HG03159 (cell line): ENCODE data around the gene LRRC31.

Experiments
- ATAC-seq: cut with Tn5 transposase; IDR thresholded peaks from one replicate; pipeline ENCODE4 v1.9.1; 2021; ENCODE audit warnings: mild to moderate bottlenecking, moderate library complexity; ENCODE audit not compliant: unreplicated experiment

The LRRC31 gene

DNA sequence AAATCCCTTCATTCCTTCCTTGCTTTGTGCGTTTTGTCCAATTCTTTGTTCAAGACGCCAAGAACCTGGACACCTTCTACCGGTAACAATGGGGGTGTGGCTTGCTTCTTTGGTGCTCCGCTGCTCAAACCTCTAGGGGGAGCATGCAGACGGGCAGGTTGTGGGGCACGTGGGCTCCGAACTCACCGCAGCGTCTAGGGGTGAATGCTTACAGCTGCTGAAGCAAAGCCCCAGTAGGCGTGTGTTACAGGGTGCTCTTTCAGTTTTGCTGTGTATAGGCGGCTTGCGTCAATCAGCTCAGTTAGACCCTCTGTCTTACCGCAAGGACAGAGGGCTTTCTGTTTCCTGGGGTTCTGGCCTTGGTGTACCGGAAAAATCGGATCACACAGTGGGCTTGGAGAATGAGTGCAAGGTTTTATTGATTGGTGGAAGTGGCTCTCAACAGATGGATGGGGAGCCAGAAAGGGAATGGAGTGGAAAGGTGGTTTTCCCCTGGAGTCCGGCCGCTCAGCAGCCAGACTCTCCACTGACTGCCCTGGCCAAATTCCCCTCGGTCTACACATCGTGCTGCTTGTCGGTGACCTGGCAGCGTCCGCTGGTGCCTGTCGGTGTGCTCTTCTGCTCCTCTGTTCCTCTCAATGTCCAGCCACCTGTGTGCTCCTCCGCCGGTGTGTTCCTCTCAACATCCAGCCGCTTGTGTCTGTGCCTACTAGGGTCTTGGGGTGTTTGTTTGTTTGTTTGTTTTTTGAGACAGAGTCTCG is 55.8 kb downstream of the LRRC31 start:
- ATAC-seq, result peak; percentile 91

DNA sequence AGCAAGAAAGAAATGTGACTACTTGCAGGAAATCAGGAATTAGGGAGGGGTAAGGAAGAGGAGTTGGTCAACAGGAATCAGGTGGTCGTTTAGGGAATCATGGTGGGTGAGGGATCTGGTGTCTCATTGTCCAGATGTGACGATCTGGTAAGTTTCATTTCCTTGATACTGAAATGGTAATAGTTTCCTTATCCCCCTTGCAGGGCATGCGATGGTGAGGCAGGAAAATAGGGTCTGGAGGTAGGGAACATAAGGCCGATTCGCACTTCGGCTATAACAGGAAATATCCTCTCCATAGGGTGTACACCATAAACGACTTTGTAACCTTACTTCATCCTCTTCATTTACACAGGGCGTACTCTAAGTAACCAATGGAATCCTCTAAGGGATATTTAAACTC is 56.5 kb downstream of the LRRC31 start:
- ATAC-seq, result no peak

DNA sequence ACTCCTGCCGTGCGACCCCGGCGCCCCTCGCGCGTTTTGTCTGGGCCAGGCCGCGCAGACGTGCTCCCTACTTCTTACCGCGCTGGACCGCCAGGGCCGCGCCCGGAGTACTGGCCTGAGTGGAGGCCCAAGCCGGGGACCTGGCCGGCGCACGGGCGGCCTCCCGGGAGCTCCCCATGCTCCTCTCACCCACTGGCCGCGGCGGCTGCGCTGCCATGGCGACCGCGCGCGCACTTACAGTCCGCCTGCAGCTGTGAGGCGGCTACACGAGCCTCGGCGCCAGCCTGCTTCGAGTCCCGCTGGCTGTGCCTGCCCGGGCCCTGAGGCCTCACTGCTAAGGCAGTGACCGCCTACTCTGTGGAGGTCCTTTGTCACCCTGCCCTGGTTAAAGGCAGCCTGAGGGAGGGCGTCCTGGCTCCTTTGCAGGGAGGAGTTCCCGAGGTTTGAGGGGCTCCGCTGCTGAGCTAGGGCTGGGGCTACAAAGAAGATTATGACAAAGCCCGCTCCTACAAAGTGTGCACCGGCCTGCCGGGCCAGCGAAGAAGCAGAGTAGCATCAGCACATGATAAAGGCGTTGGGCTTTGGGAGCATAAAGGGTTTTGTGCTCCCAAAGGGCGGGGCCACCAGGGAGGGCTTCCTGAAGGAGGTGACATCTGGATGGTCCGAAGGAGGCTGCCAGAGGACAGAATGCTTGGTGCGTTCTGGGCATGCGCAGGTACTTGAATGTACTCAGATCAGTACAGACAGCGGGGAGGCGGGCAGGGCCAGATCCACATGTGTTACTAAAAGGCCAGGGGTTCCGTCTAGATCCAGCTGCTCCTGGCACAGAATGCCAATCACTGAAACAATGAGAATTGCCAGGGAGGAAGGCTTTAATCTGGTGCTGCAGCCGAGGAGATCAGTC is 57.2 kb downstream of the LRRC31 start, which contains the start of the genes LRRC34 and LRRIQ4:
Gene LRRC34 (minus strand): TSS at position 573 of the 904 bp plus-strand sequence. CDS start 356 bp downstream, at position 217.
Gene LRRIQ4 (plus strand): TSS at position 539 of the 904 bp plus-strand sequence. CDS start 9,052 bp downstream, outside the sequence.
- ATAC-seq, result peak; percentile 68

DNA sequence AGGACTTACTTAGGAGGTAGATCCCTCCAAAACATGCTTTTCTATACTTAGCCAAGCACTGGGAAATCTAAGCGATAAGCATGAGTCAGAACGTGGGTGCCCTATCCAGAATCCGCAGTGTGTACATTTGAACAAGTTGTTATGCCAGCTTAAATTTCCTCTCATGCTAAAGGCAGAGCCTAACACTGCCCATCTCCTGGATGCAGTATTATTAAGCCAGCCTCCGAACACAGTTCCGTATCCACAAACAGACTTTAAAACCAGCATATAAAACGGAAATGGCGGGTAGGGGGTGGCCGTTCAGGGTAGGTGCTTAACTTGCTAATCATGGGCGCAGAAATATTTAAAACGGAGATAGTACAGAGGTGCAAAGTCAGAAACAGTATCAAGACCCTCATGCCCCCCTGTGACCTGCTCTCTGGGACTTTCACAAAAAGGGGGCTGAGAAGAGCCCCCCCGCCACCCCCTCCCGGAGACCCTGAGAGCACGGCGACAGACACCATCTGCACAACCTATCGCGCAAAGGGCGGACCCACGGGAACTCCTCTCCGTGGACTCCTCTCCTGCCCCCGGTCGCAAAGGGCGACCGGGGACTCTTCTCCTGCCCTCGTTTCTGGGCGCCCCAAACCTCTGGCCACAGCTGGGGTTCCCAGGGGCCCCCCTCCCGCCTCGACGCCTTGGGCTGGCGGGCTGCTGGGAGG is 58.0 kb downstream of the LRRC31 start:
- ATAC-seq, result peak; percentile 3

DNA sequence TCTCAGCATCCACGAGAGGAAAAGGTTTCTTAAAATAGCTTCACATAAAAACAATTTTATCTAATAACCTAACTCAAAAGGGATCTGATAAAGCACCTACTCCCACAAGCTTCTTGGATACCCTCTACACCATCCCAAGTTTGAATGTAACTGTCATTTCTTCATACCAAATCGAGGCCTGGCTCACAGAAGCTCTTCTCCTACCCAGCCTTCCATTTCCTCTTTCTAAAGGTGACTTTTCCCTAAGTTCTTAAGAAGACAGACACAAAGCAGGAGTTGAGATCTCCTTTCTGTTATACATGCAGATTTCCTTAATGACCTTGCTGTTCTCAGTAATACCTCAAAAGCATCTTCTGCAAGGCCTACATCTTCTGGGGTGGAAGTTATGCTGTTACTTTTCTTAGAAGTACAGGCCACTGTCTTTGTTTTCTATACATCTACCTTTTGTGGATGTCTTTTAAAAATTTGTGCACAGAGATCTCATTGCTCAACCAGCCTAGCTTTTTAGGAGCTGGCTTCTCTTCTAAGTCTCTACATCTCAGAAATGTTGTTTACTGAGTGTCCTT is 60.4 kb downstream of the LRRC31 start:
- ATAC-seq, result no peak

DNA sequence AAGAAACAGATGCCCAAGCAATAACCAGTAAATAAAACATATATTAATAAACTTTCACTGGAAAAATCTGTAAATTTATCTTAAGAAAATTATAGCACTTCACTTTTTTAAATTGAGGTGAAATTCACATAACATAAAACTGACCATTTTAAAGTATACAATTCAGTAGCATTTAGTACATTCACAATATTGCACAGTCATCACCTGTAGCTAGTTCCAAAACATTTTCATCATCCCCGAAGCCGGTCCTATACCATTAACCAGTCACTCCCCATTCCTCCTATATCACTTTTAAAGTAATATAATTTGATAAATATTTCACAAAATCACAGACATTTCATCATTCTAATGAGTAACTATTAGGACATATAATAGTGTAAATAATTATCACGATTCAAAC is 65.1 kb downstream of the LRRC31 start:
- ATAC-seq, result no peak

DNA sequence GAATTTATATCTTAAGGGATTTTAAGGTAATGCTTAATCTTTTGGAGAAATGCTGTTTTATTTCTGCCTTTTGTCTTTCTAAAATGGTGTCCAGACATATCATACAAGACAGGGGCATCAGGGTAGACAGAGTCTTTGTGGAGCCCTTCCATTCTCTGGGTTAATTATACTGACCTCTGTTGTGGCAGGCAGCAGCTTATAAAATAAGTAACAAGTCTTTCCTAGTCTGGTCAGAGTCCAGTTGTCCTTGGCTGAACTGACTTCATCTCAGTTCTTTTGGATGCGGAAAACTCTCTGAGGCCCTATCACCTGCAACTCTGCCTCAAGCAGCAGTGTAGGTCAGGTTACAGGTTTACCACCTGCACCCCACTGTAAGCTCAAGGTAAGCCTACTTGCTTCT is 77.4 kb downstream of the LRRC31 start:
- no peak for ATAC-seq

DNA sequence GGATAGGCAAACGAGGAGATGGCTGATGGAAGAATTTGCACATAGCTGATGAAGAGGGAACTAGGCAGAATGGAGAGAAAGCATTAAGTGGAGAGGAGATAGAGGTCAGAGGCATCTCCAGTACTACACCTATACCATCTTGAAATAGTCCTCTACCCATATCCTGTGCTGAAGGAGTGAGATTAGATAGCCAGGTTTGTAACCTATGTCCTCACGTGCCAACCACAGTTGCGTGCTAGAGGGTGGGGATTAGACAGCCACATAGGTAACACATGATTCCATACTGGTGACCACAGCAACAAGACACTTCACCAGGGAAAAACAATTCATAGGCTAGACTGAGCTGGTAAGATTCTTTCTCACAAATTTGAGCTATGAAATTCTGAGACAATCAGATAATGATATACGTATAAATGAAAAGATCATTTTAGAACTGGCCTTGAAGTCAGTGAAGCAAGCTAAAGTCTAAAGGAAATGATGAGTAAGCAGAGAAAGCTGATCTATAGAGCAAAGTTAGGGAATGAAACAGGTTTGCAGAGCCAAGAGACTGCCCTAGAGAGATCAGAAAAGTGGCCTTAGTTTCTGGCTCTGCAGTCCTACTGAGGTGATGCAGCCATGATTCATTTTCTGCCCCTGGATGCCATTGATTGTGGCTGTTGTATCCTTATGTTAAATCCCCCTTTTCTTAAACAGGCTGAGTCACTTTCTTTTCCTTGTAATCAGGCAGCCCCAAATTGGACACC is 78.9 kb downstream of the LRRC31 start:
- ATAC-seq, result no peak

DNA sequence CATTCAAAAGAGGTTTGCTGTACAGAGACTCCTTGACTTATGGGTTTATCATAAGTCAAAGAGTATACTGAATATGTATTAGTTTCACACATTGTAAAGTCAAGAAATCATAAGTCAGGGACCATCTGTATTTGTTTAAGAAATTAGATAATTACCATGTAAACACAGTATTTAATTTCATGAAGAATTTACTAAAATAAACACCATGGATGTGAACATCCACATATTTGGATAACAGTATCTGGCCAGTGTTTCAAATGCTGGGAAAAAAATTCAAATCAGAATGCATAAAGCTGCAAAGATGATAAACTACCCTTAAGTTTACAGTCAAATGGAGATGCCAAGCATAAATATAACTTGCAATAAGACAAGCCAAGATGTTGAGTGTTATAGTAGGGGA is 79.5 kb downstream of the LRRC31 start:
- ATAC-seq, result no peak
